Transverse colon (tissue), 4 donors: ENCODE results near the gene CIZ1.

Experiments used
- CTCF ChIP-seq, 5 experiments: fragments of 200-600 bp in 3 of 5; fragments of 450-650 bp in 2 of 5; sonication (generic) in 3 of 5; IDR thresholded peaks; 1 replicate in 2 of 5; 2 replicates in 3 of 5; pipeline ENCODE4 v1.5.1; 2016 to 2017; ENCODE audit warnings: antibody characterized with exemption in 5 of 5, inconsistent platforms in 3 of 5, mild to moderate bottlenecking in 2 of 5, moderate library complexity in 1 of 5
- POLR2A ChIP-seq: fragments of 450-650 bp; IDR thresholded peaks from one replicate; pipeline ENCODE4 v1.6.1; 2016; ENCODE audit warnings: antibody characterized with exemption, mild to moderate bottlenecking, moderate library complexity
- POLR2AphosphoS5 ChIP-seq, 3 donors: sonication (generic); formaldehyde crosslinking; IDR thresholded peaks; one replicate each; pipeline ENCODE4 v1.6.1; 2016; ENCODE audit warnings: antibody characterized with exemption in 3 of 3

- TF ChIP-seq POLR2A (peak; percentile 28), CTCF (IDR thresholded peaks at IDR 0.05) (no peak), POLR2AphosphoS5 (IDR thresholded peaks at IDR 0.05) (peak in 1 of 3 donors; percentile 42)
Observed at GRCh38 chr9:128149001-128149701, 42.2 kb downstream of the CIZ1 start, which contains the start of gene LCN2.
